ENCODE data around the gene C1QTNF12.

C1QTNF12 gene

DNA sequence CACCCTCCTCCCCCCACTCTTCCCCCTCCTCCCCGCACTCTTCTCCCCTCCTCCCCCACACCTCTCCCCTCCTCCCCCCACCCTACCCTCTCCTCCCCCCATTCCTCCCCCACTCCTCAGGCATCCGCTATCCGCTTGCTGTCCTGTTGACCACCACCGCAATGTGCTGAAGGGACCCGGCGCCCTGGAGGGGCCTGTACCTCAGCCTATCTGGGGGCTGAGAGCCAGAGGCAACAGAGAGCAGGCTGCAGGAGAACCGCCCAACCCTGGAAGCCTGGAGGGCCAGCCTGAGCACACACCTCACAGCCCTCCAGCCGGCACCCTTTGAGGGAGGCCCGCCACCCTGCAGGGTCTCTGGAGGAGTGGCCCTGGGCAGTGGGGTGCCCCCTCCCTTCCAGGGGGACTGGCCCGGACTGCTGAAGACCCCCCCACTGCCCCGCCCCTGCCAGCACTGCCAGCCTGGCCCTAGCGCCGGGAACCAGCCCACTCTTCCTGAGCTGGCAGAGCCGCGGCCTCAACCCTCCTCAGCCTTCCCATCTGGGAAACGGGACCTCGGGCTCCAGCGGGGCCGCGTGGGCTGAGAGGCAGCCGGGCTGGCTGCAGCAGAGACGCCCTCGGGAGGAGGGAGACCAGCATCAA is 1.2 kb downstream of the C1QTNF12 start:
- no peak for DNase-seq (ENCODE audit: low read depth)
- TF ChIP-seq, protein P1, sequence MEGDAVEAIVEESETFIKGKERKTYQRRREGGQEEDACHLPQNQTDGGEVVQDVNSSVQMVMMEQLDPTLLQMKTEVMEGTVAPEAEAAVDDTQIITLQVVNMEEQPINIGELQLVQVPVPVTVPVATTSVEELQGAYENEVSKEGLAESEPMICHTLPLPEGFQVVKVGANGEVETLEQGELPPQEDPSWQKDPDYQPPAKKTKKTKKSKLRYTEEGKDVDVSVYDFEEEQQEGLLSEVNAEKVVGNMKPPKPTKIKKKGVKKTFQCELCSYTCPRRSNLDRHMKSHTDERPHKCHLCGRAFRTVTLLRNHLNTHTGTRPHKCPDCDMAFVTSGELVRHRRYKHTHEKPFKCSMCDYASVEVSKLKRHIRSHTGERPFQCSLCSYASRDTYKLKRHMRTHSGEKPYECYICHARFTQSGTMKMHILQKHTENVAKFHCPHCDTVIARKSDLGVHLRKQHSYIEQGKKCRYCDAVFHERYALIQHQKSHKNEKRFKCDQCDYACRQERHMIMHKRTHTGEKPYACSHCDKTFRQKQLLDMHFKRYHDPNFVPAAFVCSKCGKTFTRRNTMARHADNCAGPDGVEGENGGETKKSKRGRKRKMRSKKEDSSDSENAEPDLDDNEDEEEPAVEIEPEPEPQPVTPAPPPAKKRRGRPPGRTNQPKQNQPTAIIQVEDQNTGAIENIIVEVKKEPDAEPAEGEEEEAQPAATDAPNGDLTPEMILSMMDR (IDR thresholded peaks at IDR 0.05; ENCODE audit: low read length, missing control alignments) = no peak
- no peak overlapping the region for H3K4me3 ChIP-seq (replicated peaks; ENCODE audit: low read depth, low read length)

DNA sequence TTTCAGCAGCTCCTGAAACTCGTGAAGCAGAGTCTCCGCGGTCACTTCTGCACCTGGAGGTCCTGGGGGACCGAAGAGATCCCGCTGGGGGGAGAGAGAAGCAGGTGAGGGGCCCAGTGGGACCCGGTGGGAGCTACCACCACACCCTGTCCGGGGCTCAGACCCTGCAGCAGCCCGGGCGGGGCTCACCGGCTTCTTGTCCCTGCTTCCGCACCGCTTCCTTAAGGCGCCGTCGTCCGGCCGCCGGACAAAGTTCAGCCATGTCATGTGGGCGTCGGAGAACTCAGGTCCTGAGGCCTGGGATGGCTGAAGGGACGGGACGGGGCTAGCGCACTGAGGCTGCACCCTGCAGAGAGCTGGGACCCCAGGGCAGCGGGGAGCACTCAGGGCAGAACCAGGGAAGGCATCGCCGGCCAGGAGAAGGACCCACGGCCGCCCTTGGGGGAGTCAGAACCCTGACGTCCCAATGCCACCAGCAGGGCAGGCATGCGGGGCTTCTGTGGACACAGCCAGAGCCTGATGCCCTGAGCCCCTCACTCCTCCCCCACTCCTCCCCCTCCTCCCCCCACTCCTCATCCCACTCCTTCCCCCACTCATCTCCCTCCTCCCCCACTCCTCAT is 2.2 kb downstream of the C1QTNF12 start:
- no peak overlapping the region for H3K4me3 ChIP-seq (replicated peaks; ENCODE audit: low read depth, low read length)
- DNase-seq (ENCODE audit: low read depth) = no peak
- TF ChIP-seq, protein P1 (IDR thresholded peaks at IDR 0.05; ENCODE audit: low read length, missing control alignments) = no peak

DNA sequence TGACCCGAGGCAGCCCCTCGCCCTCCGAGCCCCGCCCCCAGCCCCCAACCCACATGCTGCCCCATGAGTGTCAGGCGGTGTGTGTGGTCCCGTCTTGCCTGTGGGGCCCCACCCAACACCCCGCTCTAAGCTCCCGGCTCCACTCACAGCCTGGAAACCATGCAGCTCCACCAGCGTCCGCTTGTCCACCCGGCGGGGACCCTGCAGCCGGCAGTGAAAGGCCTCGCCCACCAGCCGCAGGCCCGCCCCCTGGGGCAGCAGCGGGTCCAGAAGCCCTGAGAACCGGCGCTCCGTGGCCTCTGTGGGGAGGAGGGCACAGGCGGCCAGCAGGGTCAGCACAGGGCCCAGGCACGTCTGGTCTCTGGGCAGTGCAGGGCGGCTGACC is 2.7 kb downstream of the C1QTNF12 start:
- DNase-seq (ENCODE audit: low read depth) = no peak
- TF ChIP-seq, protein P1 (IDR thresholded peaks at IDR 0.05; ENCODE audit: low read length, missing control alignments) = no peak
- no peak overlapping the region for H3K4me3 ChIP-seq (replicated peaks; ENCODE audit: low read depth, low read length)

DNA sequence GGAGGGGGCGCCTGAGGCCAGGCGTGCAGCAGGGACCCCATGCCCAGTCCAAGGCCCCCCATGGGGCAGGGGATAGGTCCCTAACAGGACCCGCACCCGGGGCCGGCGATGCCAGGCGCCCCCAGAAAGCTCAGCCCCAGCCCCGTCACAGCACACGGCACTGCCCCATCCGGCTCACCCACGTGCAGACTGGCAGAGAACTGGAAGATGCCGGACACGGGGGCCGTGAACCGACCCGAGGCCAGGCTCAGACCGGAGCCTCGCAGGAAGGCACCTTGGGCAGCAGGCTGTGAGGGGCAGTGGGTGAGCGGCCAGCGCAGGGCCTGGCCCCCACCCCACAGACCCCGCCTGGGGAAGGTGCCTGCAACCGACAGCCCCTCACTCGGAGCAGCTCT is 3.3 kb downstream of the C1QTNF12 start:
- no peak overlapping the region for H3K4me3 ChIP-seq (replicated peaks; ENCODE audit: low read depth, low read length)
- TF ChIP-seq, protein P1 (IDR thresholded peaks at IDR 0.05; ENCODE audit: low read length, missing control alignments) = no peak
- DNase-seq (ENCODE audit: low read depth) = no peak

DNA sequence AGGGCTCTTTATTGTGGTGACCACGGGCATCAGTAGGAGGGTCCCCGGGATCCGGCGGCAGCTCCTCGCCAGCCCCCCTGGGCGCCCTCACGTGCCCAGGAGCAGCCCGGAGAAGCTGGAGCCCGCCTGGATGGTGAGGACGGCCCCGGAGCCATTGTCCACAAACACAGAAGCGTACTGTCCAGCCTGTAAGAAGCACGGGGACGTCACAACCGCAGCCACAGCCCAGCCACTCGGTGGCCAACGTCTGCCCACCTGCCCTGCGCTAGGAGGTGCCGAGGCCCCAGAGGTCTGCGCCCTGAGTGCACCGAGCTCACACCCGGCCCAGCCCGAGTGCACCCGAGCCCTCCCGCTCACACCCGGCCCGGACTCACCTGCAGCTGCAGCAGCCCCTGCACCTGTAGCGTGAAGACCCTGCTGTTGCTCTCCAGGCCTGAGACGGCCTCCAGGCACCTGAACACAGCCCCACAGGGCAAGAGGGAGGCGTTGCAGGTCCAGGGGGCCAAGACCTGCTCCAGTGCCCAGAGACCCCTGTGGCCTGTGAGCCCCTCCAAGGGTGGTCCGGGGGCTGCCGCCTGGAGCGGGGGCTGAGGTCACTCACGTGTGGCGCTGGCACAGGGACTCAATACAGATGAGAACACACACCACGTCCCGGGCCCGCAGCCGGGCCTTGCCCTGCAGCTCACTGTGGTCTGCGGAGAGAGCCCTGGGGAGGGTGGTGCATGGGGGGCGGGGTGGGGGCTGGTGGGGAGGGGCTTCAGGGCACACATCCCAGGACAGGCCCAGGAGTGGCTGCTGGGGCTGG is 3.9 kb downstream of the C1QTNF12 start:
- no peak for DNase-seq (ENCODE audit: low read depth)
- H3K4me3 ChIP-seq (replicated peaks; ENCODE audit: low read depth, low read length) = no peak overlapping the region
- TF ChIP-seq, protein P1 (IDR thresholded peaks at IDR 0.05; ENCODE audit: low read length, missing control alignments) = no peak

DNA sequence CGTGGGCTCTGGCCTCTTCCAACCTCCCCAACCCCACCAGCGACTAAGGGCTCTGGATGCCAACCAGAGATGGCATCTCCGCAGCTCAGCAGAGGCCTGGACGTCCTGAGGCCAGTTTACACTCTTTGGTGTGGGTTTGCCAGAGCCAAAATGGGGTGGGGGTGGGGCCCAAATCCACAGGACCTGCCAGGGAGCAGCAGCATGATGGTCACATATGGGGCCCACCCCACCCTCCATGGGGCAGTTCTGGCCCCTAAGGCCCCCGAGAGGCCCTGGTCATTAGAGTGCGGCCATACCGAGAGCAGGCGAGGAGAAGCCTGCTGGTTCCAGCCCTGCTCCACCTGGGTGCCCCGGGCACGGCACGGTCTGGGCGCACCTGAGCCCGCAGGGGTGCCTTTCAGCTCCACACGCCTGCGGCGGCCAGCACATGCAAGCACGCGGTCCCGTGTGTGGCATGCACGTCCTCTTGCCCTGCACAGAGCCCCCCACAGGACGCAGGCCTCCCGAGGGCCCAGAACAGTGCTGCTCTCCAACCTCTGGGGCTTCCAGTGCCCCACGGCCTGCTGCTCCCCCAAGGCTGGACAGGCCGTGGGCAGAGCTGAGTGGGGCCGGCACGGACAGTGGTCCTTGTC is 4.8 kb downstream of the C1QTNF12 start:
- TF ChIP-seq, protein P1 (IDR thresholded peaks at IDR 0.05; ENCODE audit: low read length, missing control alignments) = no peak
- H3K4me3 ChIP-seq (replicated peaks; ENCODE audit: low read depth, low read length) = no peak overlapping the region
- DNase-seq (ENCODE audit: low read depth) = no peak

Data from fibroblast of pulmonary artery (primary cell).